Smooth muscle cell (in vitro differentiated cells): ENCODE results near the gene DFFB. TPM values are rescaled to one million over a fixed set of nuclear protein-coding genes. Genes with fewer than 3 reads are reported as not detected.

Experiments
- DNase-seq: peaks from one replicate; lab custom pipeline; 2025; ENCODE audit not compliant: unreplicated experiment; lab: John Stamatoyannopoulos, UW
- H2AFZ ChIP-seq: fragments of 200-600 bp; sonication (generic); 2 replicates; pipeline ENCODE4 v1.6.0; 2016; ENCODE audit warnings: antibody characterized with exemption, low read depth, mild to moderate bottlenecking
- H3F3A ChIP-seq: fragments of 200-600 bp; sonication (generic); 2 replicates; pipeline ENCODE4 v1.6.0; 2017; ENCODE audit warnings: antibody characterized with exemption, low read depth
- H3K27ac ChIP-seq: fragments of 200-600 bp; sonication (generic); 2 replicates; pipeline ENCODE4 v1.5.1; 2016; ENCODE audit warnings: low read depth, mild to moderate bottlenecking
- H3K27me3 ChIP-seq: fragments of 200-600 bp; sonication (generic); 2 replicates; pipeline ENCODE4 v1.6.1; 2016; ENCODE audit warnings: low read depth, mild to moderate bottlenecking
- H3K36me3 ChIP-seq: fragments of 200-600 bp; sonication (generic); 2 replicates; pipeline ENCODE4 v1.5.1; 2016; ENCODE audit warnings: low read depth
- H3K4me1 ChIP-seq: fragments of 200-600 bp; sonication (generic); 2 replicates; pipeline ENCODE4 v1.5.1; 2016; ENCODE audit warnings: low read depth
- H3K4me2 ChIP-seq: fragments of 200-600 bp; sonication (generic); 2 replicates; pipeline ENCODE4 v1.6.0; 2016; ENCODE audit warnings: mild to moderate bottlenecking
- H3K4me3 ChIP-seq: fragments of 200-600 bp; sonication (generic); 2 replicates; pipeline ENCODE4 v1.5.1; 2016; ENCODE audit warnings: mild to moderate bottlenecking
- H3K79me2 ChIP-seq: fragments of 200-600 bp; sonication (generic); 2 replicates; pipeline ENCODE4 v1.6.0; 2016; ENCODE audit warnings: low read depth, mild to moderate bottlenecking
- H3K9ac ChIP-seq: fragments of 200-600 bp; sonication (generic); 2 replicates; pipeline ENCODE4 v1.6.0; 2016; ENCODE audit warnings: low read depth
- H3K9me3 ChIP-seq: fragments of 200-600 bp; sonication (generic); replicated peaks from 2 replicates; pipeline ENCODE4 v1.5.1; 2016; ENCODE audit warnings: low read depth
- H4K20me1 ChIP-seq: fragments of 200-600 bp; sonication (generic); 2 replicates; pipeline ENCODE4 v1.6.0; 2016; ENCODE audit warnings: low read depth
- CTCF ChIP-seq: fragments of 200-600 bp; sonication (generic); IDR thresholded peaks from 2 replicates; pipeline ENCODE4 v1.5.1; 2017; ENCODE audit warnings: borderline replicate concordance, mild to moderate bottlenecking, antibody characterized with exemption; ENCODE audit not compliant: insufficient read depth, poor library complexity, severe bottlenecking
- WGBS: methylation state at CpG from one replicate; pipeline ENCODE4 v1.1.7; 2016; ENCODE audit warnings: low lambda C conversion rate; 5-methylcytosine and 5-hydroxymethylcytosine counted together
- polyA plus RNA-seq: library from polyadenylated mRNA; unstranded; fragments of >200 nt; fragmentation: Nextera tagmentation; extraction: Ambion mirVana; gene quantifications from 2 replicates; pipeline ENCODE4 v1.2.1, GENCODE V29; 2016
- total RNA-seq: library from RNA; depleted of rRNA; stranded (reverse); fragments of >200 nt; gene quantifications from 2 replicates; pipeline ENCODE4 v1.2.3, GENCODE V29; 2014

Gene DFFB
- total and polyA plus RNA-seq, 2 experiments from 2014 or later: 3.3 to 4.5 TPM

DNA sequence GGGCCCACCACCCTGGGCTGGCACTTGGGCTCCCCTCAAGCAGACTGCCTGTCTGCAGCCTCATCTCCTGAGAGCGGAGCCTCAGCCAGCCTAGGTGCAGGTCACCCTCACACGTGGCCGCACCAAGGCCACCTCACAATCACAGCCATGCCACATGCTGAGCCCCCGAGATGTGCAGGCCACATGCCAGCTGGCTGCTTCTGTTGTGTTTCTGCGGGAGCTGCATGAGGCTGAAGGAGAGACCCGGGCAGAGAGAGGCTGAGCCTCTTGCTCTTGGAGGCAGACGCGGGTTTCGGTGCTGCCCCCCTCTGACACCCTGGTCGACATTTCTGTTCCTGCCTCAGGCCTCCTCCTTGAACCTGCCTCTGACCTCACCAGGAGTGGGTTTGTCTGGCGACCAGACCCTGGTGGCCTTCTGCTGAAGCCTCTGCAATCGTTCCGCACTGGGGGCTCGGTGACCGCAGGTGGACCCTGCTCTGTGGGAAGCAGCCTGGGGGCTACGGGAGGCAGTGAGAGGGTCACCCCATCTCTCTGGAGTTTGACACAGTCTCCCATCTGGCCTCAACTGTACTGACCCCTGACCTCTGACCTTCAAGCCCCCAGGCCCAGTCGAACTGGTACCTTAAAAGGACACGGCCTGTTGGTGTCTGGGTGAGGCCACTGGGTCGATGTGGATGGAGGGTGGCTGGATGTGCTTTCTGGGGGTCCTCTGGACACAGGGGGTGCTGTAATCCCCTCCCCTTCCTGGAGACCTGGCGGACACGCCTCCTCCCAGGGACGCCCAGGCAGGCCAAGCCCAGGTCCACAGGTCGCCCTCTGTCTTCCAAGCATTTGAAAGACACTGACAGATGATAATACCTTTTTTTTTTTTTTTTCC is 55.8 kb downstream of the DFFB start:
- 94% methylated on average over 23 of the region's 23 CpGs for WGBS
- DNase-seq: no peak

DNA sequence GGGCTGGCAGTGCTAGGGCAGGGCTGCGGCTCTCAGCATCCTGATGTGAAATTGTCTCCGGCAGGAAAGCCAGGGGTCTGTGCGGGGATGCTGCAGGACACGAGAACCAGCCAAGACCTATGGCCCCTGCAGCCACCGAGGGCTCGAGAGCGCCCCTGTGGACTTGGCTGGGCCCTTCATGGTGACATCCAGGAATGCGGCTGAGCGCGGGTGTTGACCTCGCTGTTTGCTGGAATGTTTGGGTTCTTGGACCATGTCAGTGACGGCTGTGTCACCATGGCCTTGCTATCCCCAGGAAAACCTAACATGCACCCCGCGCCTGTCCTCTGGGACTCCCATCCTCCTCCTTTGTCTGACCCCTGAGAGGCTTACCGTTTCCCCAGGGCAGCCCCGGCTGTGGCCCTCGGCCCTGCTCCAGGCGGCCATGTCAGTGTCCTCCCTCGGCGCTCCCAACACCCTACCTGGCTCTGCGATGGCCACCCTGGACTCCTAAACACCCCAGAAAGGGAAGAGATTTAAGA is 57.1 kb downstream of the DFFB start:
- Histone ChIP-seq H3K4me1 (no peaks in the 10 kb centered on the region), H3K27me3 (no peaks in the 10 kb centered on the region), H4K20me1 (no peaks in the 10 kb centered on the region), H3F3A (no peaks in the 10 kb centered on the region), H3K4me3 (no peak overlapping the region), H3K36me3 (no peaks in the 10 kb centered on the region), H2AFZ (no peak overlapping the region), H3K79me2 (no peaks in the 10 kb centered on the region), H3K9me3 (no peaks in the 10 kb centered on the region), H3K9ac (no peak overlapping the region), H3K27ac (no peak overlapping the region), H3K4me2 (no peak overlapping the region)
- 94% methylated on average over 21 of the region's 21 CpGs for whole genome bisulfite sequencing
- no peak for TF ChIP-seq CTCF
- DNase-seq: no peak

More for the DNA sequence above, 55.8 kb downstream of the DFFB start:
- H3K4me1 ChIP-seq: no peaks in the 10 kb centered on the region
- H3F3A ChIP-seq: no peaks in the 10 kb centered on the region
- H3K27ac ChIP-seq: no peak overlapping the region
- H3K4me2 ChIP-seq: no peak overlapping the region
- no peak overlapping the region for H3K9ac ChIP-seq
- no peaks in the 10 kb centered on the region for H3K79me2 ChIP-seq
- no peaks in the 10 kb centered on the region for H3K27me3 ChIP-seq
- TF ChIP-seq CTCF: no peak
- H4K20me1 ChIP-seq: no peaks in the 10 kb centered on the region
- no peak overlapping the region for H3K4me3 ChIP-seq
- H3K9me3 ChIP-seq: no peaks in the 10 kb centered on the region
- H2AFZ ChIP-seq: no peak overlapping the region
- H3K36me3 ChIP-seq: no peaks in the 10 kb centered on the region

DNA sequence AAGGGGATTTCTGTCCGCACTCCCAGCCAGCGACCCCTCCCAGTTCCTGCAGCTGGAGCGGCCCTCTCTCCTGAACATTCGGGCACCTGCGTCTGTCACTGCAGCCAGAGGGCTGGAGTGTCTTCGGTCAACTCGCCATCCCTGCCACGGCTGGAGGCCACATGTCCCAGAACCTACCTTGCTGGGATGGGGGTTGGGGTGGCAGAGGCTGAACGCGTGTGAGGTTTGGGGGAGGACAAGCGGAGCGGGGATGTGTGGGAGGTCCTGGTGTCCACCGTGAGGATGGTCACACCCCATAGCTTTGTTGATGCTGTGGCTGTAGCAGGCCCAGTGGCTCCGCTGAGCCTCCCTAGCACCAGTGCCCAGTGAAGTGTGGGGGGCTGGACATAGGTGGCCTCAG is 57.6 kb downstream of the DFFB start:
- no peaks in the 10 kb centered on the region for H3K9me3 ChIP-seq
- H3K36me3 ChIP-seq: no peaks in the 10 kb centered on the region
- 94% methylated on average over 14 of the region's 14 CpGs for WGBS
- H3F3A ChIP-seq: no peaks in the 10 kb centered on the region
- DNase-seq: no peak
- H3K4me2 ChIP-seq: no peak overlapping the region
- H2AFZ ChIP-seq: no peak overlapping the region
- H4K20me1 ChIP-seq: no peaks in the 10 kb centered on the region
- H3K79me2 ChIP-seq: no peaks in the 10 kb centered on the region
- no peak overlapping the region for H3K27ac ChIP-seq
- TF ChIP-seq CTCF: no peak
- H3K27me3 ChIP-seq: no peaks in the 10 kb centered on the region
- H3K9ac ChIP-seq: no peak overlapping the region
- H3K4me1 ChIP-seq: no peaks in the 10 kb centered on the region
- H3K4me3 ChIP-seq: no peak overlapping the region
